GM12872 (cell line): ENCODE results near the gene HLA-A.
A peak's percentile ranks its signal among the peaks of the same experiment; 100 is the strongest.

Source experiments
- TF ChIP-seq, protein P1 (sequence below): IDR thresholded peaks from 3 replicates; pipeline ENCODE4 v1.5.1; 2011; ENCODE audit warnings: low read depth, mild to moderate bottlenecking, low read length, moderate library complexity; ENCODE audit not compliant: insufficient read depth

The HLA-A gene

DNA sequence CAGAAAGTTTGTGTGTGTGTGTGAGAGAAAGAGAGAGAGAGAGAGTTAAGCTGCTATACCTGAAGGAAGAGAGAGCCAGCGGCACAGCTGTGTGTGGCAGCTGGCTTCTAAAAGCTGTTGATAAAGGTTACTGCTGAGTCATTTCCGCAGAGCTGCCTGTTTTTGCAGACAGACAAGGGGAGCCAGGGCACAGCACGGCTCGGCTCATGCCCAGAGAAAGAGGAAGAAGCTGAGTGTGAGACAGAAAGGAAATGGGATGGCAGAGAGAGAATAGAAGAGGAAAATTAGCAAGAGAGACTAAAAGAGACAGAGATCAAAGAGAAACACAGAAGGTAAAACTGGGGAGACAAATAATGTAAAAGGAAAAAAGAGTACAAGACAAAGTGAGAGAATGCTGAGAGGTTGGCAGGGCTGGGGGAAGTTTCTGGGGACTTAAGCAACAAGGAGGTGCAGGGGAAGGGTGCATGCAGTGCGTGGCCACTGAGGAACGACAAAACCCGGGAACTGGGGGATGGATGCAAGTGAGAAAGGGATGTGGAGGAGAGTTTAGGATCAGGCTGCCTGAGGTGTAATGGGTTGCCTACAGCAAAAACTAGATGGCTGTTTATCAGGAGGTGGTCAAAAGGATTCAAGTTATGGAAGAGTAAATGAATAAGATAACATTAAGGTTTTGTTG, 22.7 kb downstream of the HLA-A start:
- TF ChIP-seq, protein P1, sequence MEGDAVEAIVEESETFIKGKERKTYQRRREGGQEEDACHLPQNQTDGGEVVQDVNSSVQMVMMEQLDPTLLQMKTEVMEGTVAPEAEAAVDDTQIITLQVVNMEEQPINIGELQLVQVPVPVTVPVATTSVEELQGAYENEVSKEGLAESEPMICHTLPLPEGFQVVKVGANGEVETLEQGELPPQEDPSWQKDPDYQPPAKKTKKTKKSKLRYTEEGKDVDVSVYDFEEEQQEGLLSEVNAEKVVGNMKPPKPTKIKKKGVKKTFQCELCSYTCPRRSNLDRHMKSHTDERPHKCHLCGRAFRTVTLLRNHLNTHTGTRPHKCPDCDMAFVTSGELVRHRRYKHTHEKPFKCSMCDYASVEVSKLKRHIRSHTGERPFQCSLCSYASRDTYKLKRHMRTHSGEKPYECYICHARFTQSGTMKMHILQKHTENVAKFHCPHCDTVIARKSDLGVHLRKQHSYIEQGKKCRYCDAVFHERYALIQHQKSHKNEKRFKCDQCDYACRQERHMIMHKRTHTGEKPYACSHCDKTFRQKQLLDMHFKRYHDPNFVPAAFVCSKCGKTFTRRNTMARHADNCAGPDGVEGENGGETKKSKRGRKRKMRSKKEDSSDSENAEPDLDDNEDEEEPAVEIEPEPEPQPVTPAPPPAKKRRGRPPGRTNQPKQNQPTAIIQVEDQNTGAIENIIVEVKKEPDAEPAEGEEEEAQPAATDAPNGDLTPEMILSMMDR = no peak; the same call in 2 of the 3 replicates

DNA sequence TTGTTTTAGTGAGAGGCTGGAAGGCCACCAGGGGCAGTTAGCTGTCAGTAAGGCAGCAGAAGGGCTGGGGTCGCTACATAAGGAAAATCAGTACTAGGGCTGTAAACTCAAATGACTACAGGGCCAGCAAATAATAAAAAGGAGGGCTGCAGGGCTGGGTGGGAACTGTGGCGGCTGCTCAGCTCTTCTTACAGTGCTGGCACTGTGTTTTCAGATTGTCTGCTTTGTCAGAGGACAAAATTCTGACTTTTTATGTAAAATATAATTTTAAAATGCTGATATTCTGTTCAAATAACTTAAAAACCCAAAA, 23.2 kb downstream of the HLA-A start:
- TF ChIP-seq, protein P1 = no peak

- TF ChIP-seq, protein P1 = no peak
These were observed 23.7 kb downstream of the HLA-A start for GRCh38 chr6:29965873-29966601.

GRCh38 chr6:29967379-29968010, 25.2 kb downstream of the HLA-A start:
- TF ChIP-seq, protein P1 = peak; percentile 27; the same call in 1 of the 3 replicates

DNA sequence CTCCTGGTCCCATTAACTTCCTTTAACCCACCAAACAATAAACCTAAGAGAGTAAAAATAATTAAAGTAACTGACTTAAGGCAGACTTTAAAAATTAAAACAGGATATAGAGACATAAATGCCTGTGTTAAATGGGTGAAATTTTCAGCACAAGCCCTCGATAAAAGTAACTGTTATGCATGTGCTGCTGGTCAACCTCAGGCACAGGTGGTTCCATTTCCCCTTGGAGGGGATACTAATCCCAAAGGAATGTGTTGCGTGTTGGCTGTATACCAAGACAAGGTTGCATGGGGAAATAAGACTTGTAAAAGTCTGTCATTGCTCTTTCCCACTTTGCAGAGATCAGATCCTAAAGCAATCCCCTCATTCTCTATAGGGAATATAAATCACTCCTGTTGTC, 25.8 kb downstream of the HLA-A start:
- TF ChIP-seq, protein P1 = no peak

DNA sequence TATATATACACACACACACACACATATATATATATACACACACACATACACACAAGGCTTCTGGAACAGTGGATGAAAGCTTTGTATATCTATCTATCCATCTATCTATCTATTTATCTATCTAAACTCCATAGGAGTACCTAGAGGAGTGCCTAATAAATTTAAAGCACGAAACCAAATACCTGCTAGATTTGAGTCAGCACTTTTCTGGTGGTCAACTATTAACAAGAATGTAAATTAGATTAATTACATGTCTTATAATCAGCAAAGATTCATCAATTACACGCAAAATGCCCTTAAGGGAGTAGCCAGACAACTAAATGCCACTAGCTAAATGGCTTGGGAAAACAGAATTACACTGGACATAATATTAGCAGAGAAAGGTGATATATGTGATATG, 26.6 kb downstream of the HLA-A start:
- TF ChIP-seq, protein P1 = no peak

DNA sequence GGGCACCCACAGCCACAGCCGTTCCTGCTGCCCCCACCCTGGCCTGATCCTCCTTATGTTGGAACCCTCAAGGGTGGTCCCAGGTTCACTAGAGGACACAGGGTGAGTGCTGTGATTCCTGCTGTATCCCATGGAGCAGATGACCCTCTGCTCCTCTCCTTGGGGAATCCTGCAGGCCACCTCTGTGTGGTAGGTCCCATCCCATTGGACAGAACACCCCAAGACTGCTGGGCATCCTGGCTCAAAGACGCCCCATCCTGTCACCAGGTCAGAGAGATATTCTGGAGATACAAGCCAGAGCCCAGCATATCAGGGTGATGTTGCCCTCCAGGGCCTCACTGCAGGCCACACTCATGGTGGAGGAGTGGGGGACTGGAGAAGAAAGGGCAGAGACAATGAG, 28.4 kb downstream of the HLA-A start:
- TF ChIP-seq, protein P1 = no peak
